Measurements from ENCODE around the gene CNGB1. TPM values are rescaled to one million over a fixed set of nuclear protein-coding genes. Genes with fewer than 3 reads are reported as not detected.

Gene CNGB1
- total RNA-seq, 2 experiments from 2014 or later: not detected

DNA sequence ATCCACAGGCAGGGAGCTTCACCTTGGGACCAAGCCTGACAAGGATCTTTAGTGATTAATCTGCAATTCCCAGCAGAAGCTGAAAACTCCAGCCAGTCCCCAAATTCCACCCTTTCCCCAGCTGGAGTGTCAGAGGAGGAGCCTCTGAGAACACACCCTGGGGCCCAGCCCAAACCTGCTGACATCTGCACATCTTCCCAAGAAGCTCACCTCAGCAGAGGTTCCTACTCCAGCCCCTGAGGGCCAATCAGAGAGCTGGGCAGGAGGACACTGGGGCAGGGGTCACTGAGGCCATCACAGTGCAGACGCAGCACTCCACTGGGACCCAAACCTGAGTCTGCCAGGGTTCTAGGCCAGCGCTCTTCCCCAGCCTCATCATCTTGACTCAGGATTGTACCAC is 44.9 kb downstream of the CNGB1 start:
- Histone ChIP-seq H2AFZ (ENCODE audit: low read length) (no peak overlapping the region), H3K4me1 (ENCODE audit: insufficient read depth, low read length, poor library complexity, severe bottlenecking) (no peaks in the 10 kb centered on the region), H4K20me1 (ENCODE audit: insufficient read depth, low read length) (no peaks in the 10 kb centered on the region), H3K27ac (ENCODE audit: low read depth, low read length, poor library complexity, severe bottlenecking) (no peak overlapping the region), H3K4me3 (ENCODE audit: low read depth, low read length, poor library complexity, severe bottlenecking) (no peak overlapping the region), H3K36me3 (ENCODE audit: insufficient read depth, low read length) (no peaks in the 10 kb centered on the region), H3K4me2 (ENCODE audit: low read length) (no peak overlapping the region), H3K79me2 (ENCODE audit: insufficient read depth, low read depth, low read length) (no peaks in the 10 kb centered on the region), H3K9me3 (ENCODE audit: low read length) (no peaks in the 10 kb centered on the region), H3K9me2 (ENCODE audit: insufficient read depth, low read length) (no peaks in the 10 kb centered on the region)
- CTCF ChIA-PET (ENCODE audit: unreplicated experiment): no interaction called here
- DNase-seq (ENCODE audit: low spot score): no peak
- intact Hi-C loops (cut with micrococcal nuclease; ENCODE audit: unreplicated experiment): no loop called here
- POLR2A ChIA-PET: interaction anchor here (0.8 kb wide), 1 partner anchor 26 kb away, joined by 3 read pairs; no protein-coding TSS in a partner anchor
- BruUV-seq (replicated peaks): no TSS peak
- no peak for TF ChIP-seq EZH2phosphoT487 (IDR thresholded peaks at IDR 0.05; ENCODE audit: borderline replicate concordance, low read depth, low read length)
- TF ChIP-seq, protein P1, sequence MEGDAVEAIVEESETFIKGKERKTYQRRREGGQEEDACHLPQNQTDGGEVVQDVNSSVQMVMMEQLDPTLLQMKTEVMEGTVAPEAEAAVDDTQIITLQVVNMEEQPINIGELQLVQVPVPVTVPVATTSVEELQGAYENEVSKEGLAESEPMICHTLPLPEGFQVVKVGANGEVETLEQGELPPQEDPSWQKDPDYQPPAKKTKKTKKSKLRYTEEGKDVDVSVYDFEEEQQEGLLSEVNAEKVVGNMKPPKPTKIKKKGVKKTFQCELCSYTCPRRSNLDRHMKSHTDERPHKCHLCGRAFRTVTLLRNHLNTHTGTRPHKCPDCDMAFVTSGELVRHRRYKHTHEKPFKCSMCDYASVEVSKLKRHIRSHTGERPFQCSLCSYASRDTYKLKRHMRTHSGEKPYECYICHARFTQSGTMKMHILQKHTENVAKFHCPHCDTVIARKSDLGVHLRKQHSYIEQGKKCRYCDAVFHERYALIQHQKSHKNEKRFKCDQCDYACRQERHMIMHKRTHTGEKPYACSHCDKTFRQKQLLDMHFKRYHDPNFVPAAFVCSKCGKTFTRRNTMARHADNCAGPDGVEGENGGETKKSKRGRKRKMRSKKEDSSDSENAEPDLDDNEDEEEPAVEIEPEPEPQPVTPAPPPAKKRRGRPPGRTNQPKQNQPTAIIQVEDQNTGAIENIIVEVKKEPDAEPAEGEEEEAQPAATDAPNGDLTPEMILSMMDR (conservative IDR thresholded peaks at IDR 0.05; ENCODE audit: low read length): no peak

DNA sequence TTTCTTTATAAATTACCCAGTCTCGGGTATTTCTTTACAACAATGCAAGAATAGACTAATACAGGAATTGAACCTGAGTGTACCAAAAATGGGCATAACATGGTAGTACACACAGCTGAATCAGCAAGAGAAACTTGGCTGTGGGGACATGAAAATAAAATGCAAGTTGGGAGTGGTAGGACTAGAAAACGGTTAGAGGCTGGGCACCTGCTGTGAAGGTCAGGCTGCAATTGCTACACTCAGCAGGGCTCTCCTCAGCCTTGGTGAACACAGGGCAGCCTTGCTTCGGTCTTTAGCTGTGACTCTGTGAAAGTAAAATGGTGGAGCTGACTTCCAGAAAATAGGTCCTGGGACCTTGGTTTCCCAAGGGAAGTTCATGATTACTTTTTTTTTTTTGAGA is 45.6 kb downstream of the CNGB1 start:
- Histone ChIP-seq H3K79me2 (ENCODE audit: insufficient read depth, low read depth, low read length) (no peaks in the 10 kb centered on the region), H3K36me3 (ENCODE audit: insufficient read depth, low read length) (no peaks in the 10 kb centered on the region), H3K4me1 (ENCODE audit: insufficient read depth, low read length, poor library complexity, severe bottlenecking) (no peaks in the 10 kb centered on the region), H4K20me1 (ENCODE audit: insufficient read depth, low read length) (no peaks in the 10 kb centered on the region), H3K4me2 (ENCODE audit: low read length) (no peak overlapping the region), H3K4me3 (ENCODE audit: low read depth, low read length, poor library complexity, severe bottlenecking) (no peak overlapping the region), H2AFZ (ENCODE audit: low read length) (no peak overlapping the region), H3K27ac (ENCODE audit: low read depth, low read length, poor library complexity, severe bottlenecking) (no peak overlapping the region), H3K9me2 (ENCODE audit: insufficient read depth, low read length) (no peaks in the 10 kb centered on the region), H3K9me3 (ENCODE audit: low read length) (no peaks in the 10 kb centered on the region)
- CTCF ChIA-PET (ENCODE audit: unreplicated experiment): no interaction called here
- POLR2A ChIA-PET: interaction anchor here (0.8 kb wide), 1 partner anchor 27 kb away, joined by 3 read pairs; no protein-coding TSS in a partner anchor
- BruUV-seq (replicated peaks): no TSS peak
- TF ChIP-seq, protein P1 (conservative IDR thresholded peaks at IDR 0.05; ENCODE audit: low read length): no peak
- TF ChIP-seq EZH2phosphoT487 (IDR thresholded peaks at IDR 0.05; ENCODE audit: borderline replicate concordance, low read depth, low read length): no peak
- no peak for DNase-seq (ENCODE audit: low spot score)
- intact Hi-C loops (cut with micrococcal nuclease; ENCODE audit: unreplicated experiment): no loop called here

DNA sequence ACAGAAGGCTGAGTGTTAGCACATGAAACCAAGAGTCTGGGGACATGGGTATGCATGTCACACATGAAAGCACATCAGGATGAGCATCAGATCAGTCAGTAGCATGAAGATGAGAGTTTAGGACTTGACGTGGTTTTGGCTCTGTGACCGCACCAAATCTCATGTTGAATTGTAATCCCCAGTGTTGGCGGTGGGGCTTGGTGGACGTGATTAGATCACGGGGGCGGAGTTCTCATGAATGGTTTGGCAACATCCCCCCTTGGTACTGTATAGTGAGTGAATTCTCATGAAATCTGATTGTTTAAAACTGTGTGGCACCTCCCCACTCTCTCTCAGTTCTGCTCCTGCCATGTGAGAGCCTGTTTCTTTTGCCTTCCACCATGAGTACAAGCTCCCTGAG is 46.4 kb downstream of the CNGB1 start:
- H3K9me2 ChIP-seq (ENCODE audit: insufficient read depth, low read length): no peaks in the 10 kb centered on the region
- H3K27ac ChIP-seq (ENCODE audit: low read depth, low read length, poor library complexity, severe bottlenecking): no peak overlapping the region
- no peak for DNase-seq (ENCODE audit: low spot score)
- no peak overlapping the region for H3K4me3 ChIP-seq (ENCODE audit: low read depth, low read length, poor library complexity, severe bottlenecking)
- no peaks in the 10 kb centered on the region for H3K79me2 ChIP-seq (ENCODE audit: insufficient read depth, low read depth, low read length)
- H3K4me1 ChIP-seq (ENCODE audit: insufficient read depth, low read length, poor library complexity, severe bottlenecking): no peaks in the 10 kb centered on the region
- ChIA-PET CTCF (ENCODE audit: unreplicated experiment) (no interaction called here), POLR2A (no interaction called here)
- no TSS peak for BruUV-seq (replicated peaks)
- H3K9me3 ChIP-seq (ENCODE audit: low read length): no peaks in the 10 kb centered on the region
- H3K36me3 ChIP-seq (ENCODE audit: insufficient read depth, low read length): no peaks in the 10 kb centered on the region
- TF ChIP-seq, protein P1 (conservative IDR thresholded peaks at IDR 0.05; ENCODE audit: low read length): no peak
- no peak for TF ChIP-seq EZH2phosphoT487 (IDR thresholded peaks at IDR 0.05; ENCODE audit: borderline replicate concordance, low read depth, low read length)
- H2AFZ ChIP-seq (ENCODE audit: low read length): no peak overlapping the region
- no peak overlapping the region for H3K4me2 ChIP-seq (ENCODE audit: low read length)
- H4K20me1 ChIP-seq (ENCODE audit: insufficient read depth, low read length): no peaks in the 10 kb centered on the region
- intact Hi-C loops (cut with micrococcal nuclease; ENCODE audit: unreplicated experiment): no loop called here

All from OCI-LY7 (cell line).